IMR-90 (cell line): ENCODE results near the gene HOXB1. TPM values are rescaled to one million over a fixed set of nuclear protein-coding genes. Genes with fewer than 3 reads are reported as not detected.

Experiments used
- ATAC-seq: fragments of 200-7000 bp; cut with Tn5 transposase; 2 replicates; pipeline ENCODE4 v1.9.1; 2020; ENCODE audit warnings: low read depth, mild to moderate bottlenecking, moderate library complexity
- BruUV-seq: library from RNA; stranded (reverse); fragments of 400-500 nt; replicated peaks from 2 replicates; lab custom pipeline; 2021; lab: Mats Ljungman, UMichigan
- CTCF ChIA-PET: fragments of 300-600 bp; formaldehyde crosslinking; extraction: SDS; loops from one replicate; lab custom pipeline; 2021; ENCODE audit warnings: antibody characterized with exemption; lab: Yijun Ruan, JAX
- POLR2A ChIA-PET: fragments of 300-600 bp; sonication (Branson Sonifier 250); formaldehyde crosslinking; loops from one replicate; lab custom pipeline; 2022; ENCODE audit warnings: antibody characterized with exemption; ENCODE audit not compliant: unreplicated experiment; lab: Charles Lee
- DNase-seq: peaks from one replicate; pipeline ENCODE4 v3.0.0; 2013
- H2AFZ ChIP-seq: replicated peaks from 2 replicates; pipeline ENCODE3; 2013; ENCODE audit warnings: low read length, mild to moderate bottlenecking; ENCODE audit not compliant: poor library complexity
- H2AK5ac ChIP-seq: 2 replicates; pipeline ENCODE4 v1.6.1; 2013; ENCODE audit warnings: low read depth, low read length, inconsistent platforms
- H2AK9ac ChIP-seq: replicated peaks from 2 replicates; pipeline ENCODE3; 2013; ENCODE audit warnings: mild to moderate bottlenecking, low read depth, low read length, moderate library complexity; ENCODE audit not compliant: poor library complexity
- H2BK120ac ChIP-seq: 2 replicates; pipeline ENCODE4 v1.6.1; 2013; ENCODE audit warnings: low read depth, low read length, inconsistent platforms
- H2BK15ac ChIP-seq: 3 replicates; pipeline ENCODE4 v1.6.1; 2013; ENCODE audit warnings: low read depth, low read length, inconsistent platforms
- H2BK20ac ChIP-seq: 2 replicates; pipeline ENCODE4 v1.6.1; 2013; ENCODE audit warnings: low read depth, mild to moderate bottlenecking, inconsistent platforms, low read length, moderate library complexity
- H2BK5ac ChIP-seq: 2 replicates; pipeline ENCODE4 v1.6.1; 2013; ENCODE audit warnings: mild to moderate bottlenecking, low read depth, low read length, inconsistent platforms; ENCODE audit not compliant: poor library complexity, severe bottlenecking
- H3K14ac ChIP-seq: replicated peaks from 2 replicates; pipeline ENCODE4 v1.6.1; 2013; ENCODE audit warnings: low read depth, low read length, inconsistent platforms
- H3K18ac ChIP-seq: 2 replicates; pipeline ENCODE4 v1.6.1; 2013; ENCODE audit warnings: low read depth, low read length, control low read depth
- H3K23ac ChIP-seq: 2 replicates; pipeline ENCODE4 v1.6.1; 2013; ENCODE audit warnings: low read depth, low read length, inconsistent platforms
- H3K27ac ChIP-seq: 2 replicates; pipeline ENCODE4 v1.5.1; 2013; ENCODE audit warnings: mild to moderate bottlenecking, control low read depth, low read length; ENCODE audit not compliant: insufficient read depth
- H3K27me3 ChIP-seq: 2 replicates; pipeline ENCODE4 v1.6.1; 2013; ENCODE audit warnings: low read length; ENCODE audit not compliant: control insufficient read depth, insufficient read depth
- H3K36me3 ChIP-seq: 2 replicates; pipeline ENCODE4 v1.6.1; 2013; ENCODE audit warnings: low read length, mixed read lengths; ENCODE audit not compliant: control insufficient read depth, insufficient read depth
- H3K4ac ChIP-seq: 2 replicates; pipeline ENCODE4 v1.6.1; 2013; ENCODE audit warnings: low read depth, low read length, inconsistent platforms
- H3K4me1 ChIP-seq: 2 replicates; pipeline ENCODE4 v1.6.1; 2013; ENCODE audit warnings: low read length, mixed read lengths; ENCODE audit not compliant: control insufficient read depth, insufficient read depth
- H3K4me2 ChIP-seq: 2 replicates; pipeline ENCODE4 v1.6.1; 2013; ENCODE audit warnings: low read depth, mild to moderate bottlenecking, control low read depth, low read length, moderate library complexity
- H3K4me3 ChIP-seq: 2 replicates; pipeline ENCODE4 v1.5.1; 2013; ENCODE audit warnings: low read depth, mild to moderate bottlenecking, control low read depth, low read length, moderate library complexity; ENCODE audit not compliant: insufficient read depth
- H3K56ac ChIP-seq: 2 replicates; pipeline ENCODE4 v1.6.1; 2013; ENCODE audit warnings: low read length, inconsistent platforms; ENCODE audit not compliant: insufficient read depth; ENCODE audit errors: extremely low read depth
- H3K79me1 ChIP-seq, 2 experiments: 2 replicates each; pipeline ENCODE4 v1.6.1; 2013; ENCODE audit warnings: low read length in 2 of 2, inconsistent platforms in 1 of 2, low read depth in 1 of 2
- H3K9ac ChIP-seq: 2 replicates; pipeline ENCODE4 v1.6.1; 2013; ENCODE audit warnings: low read depth, low read length, control low read depth
- H3K9me1 ChIP-seq: 2 replicates; pipeline ENCODE4 v1.6.1; 2013; ENCODE audit warnings: low read length, inconsistent platforms; ENCODE audit not compliant: insufficient read depth
- H3K9me3 ChIP-seq: 2 replicates; pipeline ENCODE4 v1.6.1; 2013; ENCODE audit warnings: low read length; ENCODE audit not compliant: control insufficient read depth, insufficient read depth
- H4K20me1 ChIP-seq: 2 replicates; pipeline ENCODE4 v1.6.1; 2013; ENCODE audit warnings: low read length, inconsistent platforms; ENCODE audit not compliant: insufficient read depth
- H4K5ac ChIP-seq: 2 replicates; pipeline ENCODE4 v1.6.1; 2013; ENCODE audit warnings: mild to moderate bottlenecking, low read depth, low read length, control low read depth
- H4K8ac ChIP-seq, 2 experiments: 2 replicates each; pipeline ENCODE4 v1.6.1; 2013; ENCODE audit warnings: low read depth in 2 of 2, low read length in 2 of 2, control low read depth in 1 of 2, inconsistent platforms in 1 of 2
- H4K91ac ChIP-seq: 2 replicates; pipeline ENCODE4 v1.6.1; 2013; ENCODE audit warnings: low read depth, low read length, inconsistent platforms; ENCODE audit not compliant: insufficient read depth
- BHLHE40 ChIP-seq: fragments of 150-350 bp; IDR thresholded peaks from 2 replicates; pipeline ENCODE4 v1.6.1; 2016; ENCODE audit warnings: mild to moderate bottlenecking, low read depth, low read length
- CEBPB ChIP-seq: IDR thresholded peaks from 2 replicates; pipeline ENCODE4 v1.6.1; 2012; ENCODE audit warnings: low read depth, low read length, improper control_type of control experiment
- MAFK ChIP-seq: IDR thresholded peaks from 2 replicates; pipeline ENCODE4 v1.6.1; 2012; ENCODE audit warnings: low read depth, low read length, improper control_type of control experiment
- MAZ ChIP-seq: IDR thresholded peaks from 2 replicates; pipeline ENCODE4 v1.6.1; 2012; ENCODE audit warnings: low read depth, mild to moderate bottlenecking, low read length, improper control_type of control experiment, moderate library complexity, borderline replicate concordance
- RAD21 ChIP-seq: IDR thresholded peaks from 2 replicates; pipeline ENCODE4 v1.6.1; 2012; ENCODE audit warnings: low read length, improper control_type of control experiment
- USF2 ChIP-seq: fragments of 150-350 bp; IDR thresholded peaks from 2 replicates; pipeline ENCODE4 v1.6.1; 2017; ENCODE audit warnings: mild to moderate bottlenecking, antibody characterized with exemption, low read length, low read depth
- WGBS, 2 experiments: methylation state at CpG; one replicate each; pipeline versions ENCODE4 v1.1.5 to v1.1.7; 2013; ENCODE audit warnings: missing lambda C conversion rate in 2 of 2; ENCODE audit not compliant: insufficient read length in 1 of 2; ENCODE audit errors: extremely low coverage in 2 of 2; 5-methylcytosine and 5-hydroxymethylcytosine counted together
- dilution Hi-C: fragments of 300-500 bp; cut with HindIII; formaldehyde crosslinking; loops from one replicate; pipeline ENCODE4 v1.14.3; 2018; ENCODE audit warnings: low sequenced_read_pairs; ENCODE audit not compliant: unreplicated experiment
- in situ Hi-C: fragments of 300-500 bp; cut with MboI; formaldehyde crosslinking; loops from 3 replicates; pipeline ENCODE4 v1.14.3; 2019; ENCODE audit warnings: low sequenced_read_pairs, inconsistent platforms, mixed read lengths
- intact Hi-C: fragments of 100-400 bp; cut with micrococcal nuclease; formaldehyde crosslinking; loops from 2 replicates; pipeline ENCODE4 v1.10.0; 2022
- polyA plus RNA-seq, 3 experiments: library from polyadenylated mRNA; depleted of rRNA; stranded (reverse); fragments of >200 nt; gene quantifications; 2 replicates each; pipeline ENCODE4 v1.2.3, GENCODE V29; 2012; ENCODE audit warnings: low replicate concordance in 1 of 3
- total RNA-seq: library from RNA; depleted of rRNA; stranded (reverse); fragments of >200 nt; gene quantifications from 2 replicates; pipeline ENCODE4 v1.2.3, GENCODE V29; 2012
- TF ChIP-seq, protein P1 (sequence below): conservative IDR thresholded peaks from 2 replicates; pipeline ENCODE4 v1.5.1; 2012; ENCODE audit warnings: mild to moderate bottlenecking, low read depth, low read length, improper control_type of control experiment

Gene HOXB1
- total and polyA plus RNA-seq, 2 of the 4 experiments (the other 2 are of a cell fraction): not detected

DNA sequence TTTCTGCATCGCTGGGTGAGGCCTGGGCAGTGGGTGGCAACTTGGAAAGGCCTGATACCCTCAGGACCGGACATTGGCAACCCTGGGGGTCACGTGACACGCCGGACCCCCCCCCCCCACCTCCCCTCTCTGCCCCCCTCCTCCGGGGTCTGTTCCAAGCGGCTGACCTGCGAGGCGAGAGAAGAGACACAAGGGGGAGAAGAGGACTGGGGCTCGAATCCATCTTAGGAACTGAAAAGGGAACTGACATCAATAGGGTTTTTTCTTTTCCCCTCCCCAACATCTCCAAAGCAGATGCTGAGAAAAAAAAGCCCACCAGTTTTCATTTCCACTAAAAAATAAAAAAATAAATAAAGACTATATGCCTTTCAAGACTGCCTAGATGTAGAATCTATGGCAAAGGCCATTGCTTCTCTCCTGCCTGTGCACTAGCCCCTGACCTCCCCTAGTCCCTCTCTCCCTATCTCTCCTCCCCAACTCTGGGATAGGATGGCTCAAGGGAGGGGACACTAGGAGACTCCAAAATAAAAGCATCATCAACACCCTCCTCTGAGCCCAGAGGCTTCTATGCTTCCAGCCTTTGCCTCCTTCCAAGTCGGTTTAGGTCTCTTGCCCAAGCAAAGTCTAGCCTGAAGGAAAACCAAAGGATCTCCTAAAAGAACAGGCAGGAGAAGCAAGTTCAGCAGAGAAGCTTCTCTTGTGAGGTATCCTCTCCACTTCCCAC, 21.8 kb upstream of the HOXB1 start:
- Histone ChIP-seq H2AK5ac (peak overlapping the region; percentile 74), H3K79me1 (peaks cover 2 to 5% of the 10 kb centered on the region in 2 experiments; a peak in 2 of 4 replicates), H3K4ac (peak overlapping the region; percentile 94), H3K9me3 (no peaks in the 10 kb centered on the region), H3K4me3 (peak overlapping the region; percentile 14), H3K27me3 (no peaks in the 10 kb centered on the region), H3K4me2 (peak overlapping the region; percentile 68), H3K23ac (peak overlapping the region; percentile 100), H4K20me1 (0 out of 2 replicates have a peak, but pooled peaks cover 4% of the 10 kb centered on the region), H2BK20ac (peak overlapping the region; percentile 71), H2BK120ac (peak overlapping the region; percentile 89), H4K8ac (peak overlapping the region; percentile 85 to 89), H3K18ac (peak overlapping the region; percentile 58), H2AK9ac (peak overlapping the region; percentile 85), H3K4me1 (peaks cover 46% of the 10 kb centered on the region), H2BK5ac (peak overlapping the region; percentile 96), H3K9me1 (no peaks in the 10 kb centered on the region), H3K27ac (peak overlapping the region; percentile 96), H3K14ac (peak overlapping the region; percentile 96), H4K91ac (peak overlapping the region; percentile 90), H3K56ac (peak overlapping the region; percentile 94), H3K9ac (peak overlapping the region; percentile 77), H2BK15ac (peak overlapping the region; percentile 90; the same call in 2 of the 3 replicates), H3K36me3 (peaks cover 35% of the 10 kb centered on the region), H4K5ac (peak overlapping the region; percentile 66), H2AFZ (peak overlapping the region; percentile 24)
- BruUV-seq: no TSS peak
- no CpG with 5 or more reads among the region's 11 CpGs for WGBS, 2 experiments
- no peak; the same call in 1 of the 2 replicates for TF ChIP-seq BHLHE40
- TF ChIP-seq CEBPB: no peak
- TF ChIP-seq, protein P1, sequence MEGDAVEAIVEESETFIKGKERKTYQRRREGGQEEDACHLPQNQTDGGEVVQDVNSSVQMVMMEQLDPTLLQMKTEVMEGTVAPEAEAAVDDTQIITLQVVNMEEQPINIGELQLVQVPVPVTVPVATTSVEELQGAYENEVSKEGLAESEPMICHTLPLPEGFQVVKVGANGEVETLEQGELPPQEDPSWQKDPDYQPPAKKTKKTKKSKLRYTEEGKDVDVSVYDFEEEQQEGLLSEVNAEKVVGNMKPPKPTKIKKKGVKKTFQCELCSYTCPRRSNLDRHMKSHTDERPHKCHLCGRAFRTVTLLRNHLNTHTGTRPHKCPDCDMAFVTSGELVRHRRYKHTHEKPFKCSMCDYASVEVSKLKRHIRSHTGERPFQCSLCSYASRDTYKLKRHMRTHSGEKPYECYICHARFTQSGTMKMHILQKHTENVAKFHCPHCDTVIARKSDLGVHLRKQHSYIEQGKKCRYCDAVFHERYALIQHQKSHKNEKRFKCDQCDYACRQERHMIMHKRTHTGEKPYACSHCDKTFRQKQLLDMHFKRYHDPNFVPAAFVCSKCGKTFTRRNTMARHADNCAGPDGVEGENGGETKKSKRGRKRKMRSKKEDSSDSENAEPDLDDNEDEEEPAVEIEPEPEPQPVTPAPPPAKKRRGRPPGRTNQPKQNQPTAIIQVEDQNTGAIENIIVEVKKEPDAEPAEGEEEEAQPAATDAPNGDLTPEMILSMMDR: 0 out of 2 replicates have a peak, but pooled peaks have one; percentile 19
- TF ChIP-seq MAFK: no peak
- peak; percentile 34; the same call in 1 of the 2 replicates for TF ChIP-seq RAD21
- TF ChIP-seq MAZ: peak; percentile 23; the same call in 1 of the 2 replicates
- TF ChIP-seq USF2: peak; percentile 38
- in situ Hi-C loops: no loop called here
- DNase-seq (peak; percentile 74), ATAC-seq (peak; percentile 16)
- dilution Hi-C loops: no loop called here
- intact Hi-C loops: no loop called here
- CTCF ChIA-PET: no interaction called here
- POLR2A ChIA-PET: interaction anchor here (0.7 to 1.3 kb wide), 3 partner anchors 30 to 61 kb away, joined by 3 to 5 read pairs (median 4); no protein-coding TSS in a partner anchor
